Panc1 (cell line): ENCODE data around the gene LLGL1. TPM values are rescaled to one million over a fixed set of nuclear protein-coding genes. Genes with fewer than 3 reads are reported as not detected.

Experiments
- ATAC-seq: fragments of 200-7000 bp; cut with Tn5 transposase; 2 replicates; pipeline ENCODE4 v1.9.1; 2020; ENCODE audit warnings: mild to moderate bottlenecking, moderate library complexity
- BruUV-seq: library from RNA; stranded (reverse); fragments of 400-500 nt; replicated peaks from 2 replicates; lab custom pipeline; 2021; lab: Mats Ljungman, UMichigan
- CTCF ChIA-PET: fragments of 300-600 bp; sonication (Branson Sonifier 250); formaldehyde crosslinking; loops from one replicate; lab custom pipeline; 2022; ENCODE audit warnings: antibody characterized with exemption; lab: Charles Lee
- POLR2A ChIA-PET: fragments of 300-600 bp; sonication (Branson Sonifier 250); formaldehyde crosslinking; loops from one replicate; lab custom pipeline; 2022; ENCODE audit warnings: antibody characterized with exemption; lab: Charles Lee
- DNase-seq: peaks from one replicate; pipeline ENCODE4 v3.0.0-alpha.2; 2010; ENCODE audit warnings: low read depth, low spot score
- H3K27ac ChIP-seq: 2 replicates; pipeline ENCODE4 v1.5.1; 2011; ENCODE audit warnings: mild to moderate bottlenecking, low read length, inconsistent platforms
- H3K27me3 ChIP-seq: fragments of 200-500 bp; sonication (Bioruptor generic); 2 replicates; pipeline ENCODE4 v1.6.0; 2014; ENCODE audit warnings: low read length, inconsistent platforms; ENCODE audit not compliant: control insufficient read depth, insufficient read depth
- H3K36me3 ChIP-seq: fragments of 200-500 bp; sonication (Bioruptor generic); 2 replicates; pipeline ENCODE4 v1.5.1; 2014; ENCODE audit warnings: inconsistent platforms, mild to moderate bottlenecking, low read length, moderate library complexity; ENCODE audit not compliant: control insufficient read depth, insufficient read depth
- H3K4me1 ChIP-seq: 2 replicates; pipeline ENCODE4 v1.5.1; 2011; ENCODE audit warnings: inconsistent platforms, mild to moderate bottlenecking, low read length, moderate library complexity; ENCODE audit not compliant: control insufficient read depth, insufficient read depth
- H3K4me3 ChIP-seq, 2 experiments: 2 replicates each; pipeline ENCODE4 v1.5.1; 2011 to 2012; ENCODE audit warnings: low read depth in 2 of 2, low read length in 2 of 2, mild to moderate bottlenecking in 2 of 2, inconsistent platforms in 1 of 2, moderate library complexity in 1 of 2
- H3K9me3 ChIP-seq: fragments of 200-500 bp; sonication (Bioruptor generic); 2 replicates; pipeline ENCODE4 v1.5.1; 2014; ENCODE audit warnings: low read depth, mild to moderate bottlenecking, inconsistent platforms, low read length, moderate library complexity; ENCODE audit not compliant: control insufficient read depth, insufficient read depth
- POLR2AphosphoS5 ChIP-seq: IDR thresholded peaks from 2 replicates; pipeline ENCODE4 v1.6.1; 2012; ENCODE audit warnings: mild to moderate bottlenecking, low read depth, low read length, moderate library complexity
- SIN3A ChIP-seq: IDR thresholded peaks from 2 replicates; pipeline ENCODE4 v1.6.1; 2012; ENCODE audit warnings: low read depth, mild to moderate bottlenecking, low read length, moderate library complexity, borderline replicate concordance; ENCODE audit not compliant: insufficient read depth
- TCF7L2 ChIP-seq: IDR thresholded peaks from 2 replicates; pipeline ENCODE4 v1.6.1; 2011; ENCODE audit warnings: mild to moderate bottlenecking, low read depth, low read length, inconsistent platforms
- in situ Hi-C: cut with HindIII; loops from 2 replicates; pipeline ENCODE4 v1.10.0; 2016; ENCODE audit warnings: low sequenced_read_pairs, low pct_unique_long_range_greater_than_20kb
- intact Hi-C: fragments of 100-400 bp; cut with micrococcal nuclease; formaldehyde crosslinking; loops from one replicate; pipeline ENCODE4 v1.10.0; 2022; ENCODE audit not compliant: unreplicated experiment
- total RNA-seq: library from RNA; stranded (reverse); gene quantifications from one replicate; pipeline ENCODE4 v1.2.1, GENCODE V29; 2021; ENCODE audit not compliant: unreplicated experiment
- TF ChIP-seq, protein P1 (sequence below): fragments of 450-650 bp; IDR thresholded peaks from 2 replicates; pipeline ENCODE4 v1.5.1; 2017; ENCODE audit warnings: mild to moderate bottlenecking
- TF ChIP-seq, protein P2 (sequence below), 2 experiments: IDR thresholded peaks; 2 replicates each; pipeline ENCODE4 v1.6.1; 2011 to 2012; ENCODE audit warnings: low read depth in 2 of 2, control low read depth in 1 of 2, low read length in 1 of 2, mild to moderate bottlenecking in 1 of 2, moderate library complexity in 1 of 2; ENCODE audit not compliant: insufficient read depth in 1 of 2

Gene LLGL1
- total RNA-seq, 1 experiment from 2014 or later, result 18.4 TPM

DNA sequence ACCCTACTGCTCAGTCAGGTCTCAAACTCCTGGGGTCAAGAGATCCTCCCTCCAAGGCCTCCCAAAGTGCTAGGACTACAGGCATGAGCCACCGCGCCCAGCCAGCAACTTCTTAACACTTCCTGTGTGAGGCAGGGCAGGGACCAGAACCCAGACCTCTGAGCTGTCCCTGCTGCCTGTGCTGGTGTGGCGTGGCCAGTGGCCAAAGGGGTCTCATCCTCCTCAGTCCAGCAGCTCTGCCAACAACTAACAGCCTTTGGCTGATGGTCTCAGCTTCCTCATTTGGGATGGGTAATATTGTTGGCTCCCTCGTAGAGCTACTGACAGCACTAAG, 1.4 kb upstream of the LLGL1 start:
- intact Hi-C loops (no loop called here), in situ Hi-C loops (no loop called here)
- Histone ChIP-seq H3K4me3 (no peak overlapping the region), H3K4me1 (peaks cover 7% of the 10 kb centered on the region), H3K27me3 (no peaks in the 10 kb centered on the region), H3K27ac (no peak overlapping the region), H3K9me3 (no peaks in the 10 kb centered on the region), H3K36me3 (no peaks in the 10 kb centered on the region)
- DNase-seq, result no peak
- TF ChIP-seq TCF7L2 (no peak), SIN3A (no peak), POLR2AphosphoS5 (no peak)
- TF ChIP-seq, protein P1, sequence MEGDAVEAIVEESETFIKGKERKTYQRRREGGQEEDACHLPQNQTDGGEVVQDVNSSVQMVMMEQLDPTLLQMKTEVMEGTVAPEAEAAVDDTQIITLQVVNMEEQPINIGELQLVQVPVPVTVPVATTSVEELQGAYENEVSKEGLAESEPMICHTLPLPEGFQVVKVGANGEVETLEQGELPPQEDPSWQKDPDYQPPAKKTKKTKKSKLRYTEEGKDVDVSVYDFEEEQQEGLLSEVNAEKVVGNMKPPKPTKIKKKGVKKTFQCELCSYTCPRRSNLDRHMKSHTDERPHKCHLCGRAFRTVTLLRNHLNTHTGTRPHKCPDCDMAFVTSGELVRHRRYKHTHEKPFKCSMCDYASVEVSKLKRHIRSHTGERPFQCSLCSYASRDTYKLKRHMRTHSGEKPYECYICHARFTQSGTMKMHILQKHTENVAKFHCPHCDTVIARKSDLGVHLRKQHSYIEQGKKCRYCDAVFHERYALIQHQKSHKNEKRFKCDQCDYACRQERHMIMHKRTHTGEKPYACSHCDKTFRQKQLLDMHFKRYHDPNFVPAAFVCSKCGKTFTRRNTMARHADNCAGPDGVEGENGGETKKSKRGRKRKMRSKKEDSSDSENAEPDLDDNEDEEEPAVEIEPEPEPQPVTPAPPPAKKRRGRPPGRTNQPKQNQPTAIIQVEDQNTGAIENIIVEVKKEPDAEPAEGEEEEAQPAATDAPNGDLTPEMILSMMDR, result no peak
- TF ChIP-seq, protein P2, sequence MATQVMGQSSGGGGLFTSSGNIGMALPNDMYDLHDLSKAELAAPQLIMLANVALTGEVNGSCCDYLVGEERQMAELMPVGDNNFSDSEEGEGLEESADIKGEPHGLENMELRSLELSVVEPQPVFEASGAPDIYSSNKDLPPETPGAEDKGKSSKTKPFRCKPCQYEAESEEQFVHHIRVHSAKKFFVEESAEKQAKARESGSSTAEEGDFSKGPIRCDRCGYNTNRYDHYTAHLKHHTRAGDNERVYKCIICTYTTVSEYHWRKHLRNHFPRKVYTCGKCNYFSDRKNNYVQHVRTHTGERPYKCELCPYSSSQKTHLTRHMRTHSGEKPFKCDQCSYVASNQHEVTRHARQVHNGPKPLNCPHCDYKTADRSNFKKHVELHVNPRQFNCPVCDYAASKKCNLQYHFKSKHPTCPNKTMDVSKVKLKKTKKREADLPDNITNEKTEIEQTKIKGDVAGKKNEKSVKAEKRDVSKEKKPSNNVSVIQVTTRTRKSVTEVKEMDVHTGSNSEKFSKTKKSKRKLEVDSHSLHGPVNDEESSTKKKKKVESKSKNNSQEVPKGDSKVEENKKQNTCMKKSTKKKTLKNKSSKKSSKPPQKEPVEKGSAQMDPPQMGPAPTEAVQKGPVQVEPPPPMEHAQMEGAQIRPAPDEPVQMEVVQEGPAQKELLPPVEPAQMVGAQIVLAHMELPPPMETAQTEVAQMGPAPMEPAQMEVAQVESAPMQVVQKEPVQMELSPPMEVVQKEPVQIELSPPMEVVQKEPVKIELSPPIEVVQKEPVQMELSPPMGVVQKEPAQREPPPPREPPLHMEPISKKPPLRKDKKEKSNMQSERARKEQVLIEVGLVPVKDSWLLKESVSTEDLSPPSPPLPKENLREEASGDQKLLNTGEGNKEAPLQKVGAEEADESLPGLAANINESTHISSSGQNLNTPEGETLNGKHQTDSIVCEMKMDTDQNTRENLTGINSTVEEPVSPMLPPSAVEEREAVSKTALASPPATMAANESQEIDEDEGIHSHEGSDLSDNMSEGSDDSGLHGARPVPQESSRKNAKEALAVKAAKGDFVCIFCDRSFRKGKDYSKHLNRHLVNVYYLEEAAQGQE (IDR thresholded peaks at IDR 0.05; ENCODE audit: insufficient read depth in 1 of 2, low read depth in 2 of 2, low read length in 1 of 2), result no peak
- no TSS peak for BruUV-seq
- ChIA-PET CTCF (interaction anchor here (1.3 kb wide), 1 partner anchor 82 kb away, joined by 5 read pairs; no protein-coding TSS in a partner anchor), POLR2A (no interaction called here)
- ATAC-seq, result no peak

DNA sequence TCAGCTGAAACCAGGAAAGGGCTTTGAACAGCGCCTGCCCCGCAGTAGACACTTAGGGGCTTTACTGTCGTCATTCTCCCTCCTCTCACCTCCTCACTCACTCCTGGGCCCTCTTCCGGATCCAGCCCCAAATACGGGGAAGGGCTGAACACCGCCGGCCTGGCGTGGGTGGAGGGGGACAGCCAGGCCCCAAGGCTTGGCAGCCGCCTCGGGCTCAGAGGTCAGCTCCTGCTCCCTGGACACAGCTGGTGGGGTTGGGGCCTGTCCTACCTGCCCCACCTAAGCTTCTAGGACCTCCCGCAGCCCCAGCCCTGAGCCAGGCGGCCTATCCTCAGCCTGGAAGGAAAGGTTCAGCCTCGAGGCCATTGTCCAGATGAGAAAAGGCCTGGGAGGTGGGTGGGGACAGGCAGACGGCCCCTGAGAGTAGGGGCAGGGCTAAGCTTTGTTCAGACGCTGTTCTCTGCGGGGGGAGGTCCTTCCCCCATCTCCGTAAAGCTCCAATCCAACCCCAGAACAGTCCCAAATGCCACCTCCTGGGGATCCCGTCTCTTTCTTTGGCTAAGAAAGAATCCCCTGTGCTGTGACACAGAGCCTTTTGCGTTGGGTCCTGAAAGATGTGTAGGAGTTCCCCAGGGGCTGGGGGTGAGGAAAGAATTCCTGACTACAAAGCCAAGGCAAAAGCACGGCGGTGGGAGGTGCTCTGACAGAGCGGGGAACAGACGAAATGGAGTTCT, 881 bp upstream of the LLGL1 start:
- no peak for TF ChIP-seq TCF7L2
- BruUV-seq, result no TSS peak
- intact Hi-C loops (no loop called here), in situ Hi-C loops (no loop called here)
- Histone ChIP-seq H3K36me3 (no peaks in the 10 kb centered on the region), H3K27ac (peak overlapping the region; percentile 68), H3K4me1 (peaks cover 7% of the 10 kb centered on the region), H3K4me3 (peak overlapping the region; percentile 29 to 53), H3K9me3 (no peaks in the 10 kb centered on the region), H3K27me3 (no peaks in the 10 kb centered on the region)
- ChIA-PET CTCF (interaction anchor here (1.3 kb wide), 1 partner anchor 83 kb away, joined by 5 read pairs; no protein-coding TSS in a partner anchor), POLR2A (no interaction called here)
- ATAC-seq, result 0 out of 2 replicates have a peak, but pooled peaks have one; percentile 18
- DNase-seq, result no peak

DNA sequence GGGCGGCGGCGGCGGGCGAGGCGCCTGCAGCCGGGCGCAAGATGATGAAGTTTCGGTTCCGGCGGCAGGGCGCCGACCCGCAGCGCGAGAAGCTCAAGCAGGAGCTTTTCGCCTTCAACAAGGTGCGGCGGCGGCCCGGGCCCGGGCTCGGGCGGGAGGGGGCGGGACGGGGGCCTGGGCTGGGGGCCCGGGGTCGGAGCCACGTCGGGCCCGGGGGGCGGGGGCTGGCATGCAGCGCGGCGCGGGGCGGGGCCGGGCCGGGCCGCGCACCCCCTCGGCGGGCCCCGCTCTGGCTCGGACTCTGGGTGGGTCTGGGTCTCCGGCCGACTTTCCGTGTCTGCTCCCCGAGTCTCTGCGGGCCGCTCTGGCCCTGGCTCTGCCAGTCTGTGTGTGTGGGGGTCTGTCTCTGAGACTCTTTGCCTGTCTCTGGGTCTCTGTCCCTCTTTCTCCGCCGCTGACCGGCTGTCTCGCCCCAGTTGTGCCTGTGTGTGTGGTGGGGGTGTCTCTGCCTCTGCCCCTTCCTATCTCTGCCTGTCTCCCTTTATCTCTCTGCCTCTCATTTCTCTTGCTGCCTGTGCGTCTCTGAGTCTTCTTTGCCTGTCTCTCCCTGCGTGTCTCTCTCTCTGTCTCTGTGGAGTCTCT, 328 bp downstream of the LLGL1 start:
- peak overlapping the region; percentile 72 to 80 for H3K4me3 ChIP-seq
- H3K36me3 ChIP-seq, result no peaks in the 10 kb centered on the region
- POLR2A ChIA-PET, result no interaction called here
- TF ChIP-seq, protein P1, result no peak
- TF ChIP-seq, protein P2 (IDR thresholded peaks at IDR 0.05; ENCODE audit: insufficient read depth in 1 of 2, low read depth in 2 of 2, low read length in 1 of 2), result no peak
- no peak for TF ChIP-seq TCF7L2
- TF ChIP-seq SIN3A, result no peak
- TF ChIP-seq POLR2AphosphoS5, result no peak
- no peaks in the 10 kb centered on the region for H3K27me3 ChIP-seq
- DNase-seq (no peak), ATAC-seq (peak; percentile 28)
- H3K4me1 ChIP-seq, result peaks cover 7% of the 10 kb centered on the region
- CTCF ChIA-PET, result no interaction called here
- H3K9me3 ChIP-seq, result no peaks in the 10 kb centered on the region
- BruUV-seq, result no TSS peak
- in situ Hi-C loops (no loop called here), intact Hi-C loops (no loop called here)
- H3K27ac ChIP-seq, result peak overlapping the region; percentile 76
